Measurements from ENCODE around the gene TEX2.

DNA sequence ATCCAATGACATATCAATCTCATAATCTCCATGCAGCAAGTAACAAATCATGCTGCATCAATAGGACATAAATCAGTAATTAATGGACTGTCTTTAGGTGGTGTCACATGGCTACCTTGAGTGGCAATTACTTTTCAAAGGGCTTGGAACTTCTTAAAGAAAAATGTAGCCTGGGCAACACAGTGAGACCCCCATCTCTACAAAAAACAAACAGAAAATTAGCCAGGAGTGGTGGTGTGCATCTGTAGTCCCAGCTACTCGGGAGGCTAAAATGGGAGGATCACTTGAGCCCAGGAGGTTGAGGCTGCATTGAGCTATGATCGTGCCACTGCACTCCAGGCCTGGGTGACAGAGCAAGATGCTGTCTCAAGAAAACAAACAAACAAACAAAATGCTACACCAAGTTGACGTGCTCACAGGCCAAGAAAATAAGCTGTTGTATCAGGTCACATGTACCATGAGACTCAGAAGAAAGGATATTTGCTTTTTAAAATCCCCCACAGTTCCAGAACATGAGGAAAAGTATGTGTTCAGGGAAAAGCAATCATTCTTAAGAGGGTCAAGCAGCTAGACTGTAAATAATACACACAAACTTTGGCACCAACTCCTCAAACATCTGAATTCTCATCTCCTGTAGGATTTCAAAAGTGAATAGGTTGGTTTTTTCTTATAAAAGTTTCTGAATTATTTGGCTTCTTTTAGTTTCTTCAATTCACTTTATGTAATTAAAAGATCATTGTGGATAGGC lies 109.3 kb downstream of the TEX2 start:
- TF ChIP-seq, protein P1, sequence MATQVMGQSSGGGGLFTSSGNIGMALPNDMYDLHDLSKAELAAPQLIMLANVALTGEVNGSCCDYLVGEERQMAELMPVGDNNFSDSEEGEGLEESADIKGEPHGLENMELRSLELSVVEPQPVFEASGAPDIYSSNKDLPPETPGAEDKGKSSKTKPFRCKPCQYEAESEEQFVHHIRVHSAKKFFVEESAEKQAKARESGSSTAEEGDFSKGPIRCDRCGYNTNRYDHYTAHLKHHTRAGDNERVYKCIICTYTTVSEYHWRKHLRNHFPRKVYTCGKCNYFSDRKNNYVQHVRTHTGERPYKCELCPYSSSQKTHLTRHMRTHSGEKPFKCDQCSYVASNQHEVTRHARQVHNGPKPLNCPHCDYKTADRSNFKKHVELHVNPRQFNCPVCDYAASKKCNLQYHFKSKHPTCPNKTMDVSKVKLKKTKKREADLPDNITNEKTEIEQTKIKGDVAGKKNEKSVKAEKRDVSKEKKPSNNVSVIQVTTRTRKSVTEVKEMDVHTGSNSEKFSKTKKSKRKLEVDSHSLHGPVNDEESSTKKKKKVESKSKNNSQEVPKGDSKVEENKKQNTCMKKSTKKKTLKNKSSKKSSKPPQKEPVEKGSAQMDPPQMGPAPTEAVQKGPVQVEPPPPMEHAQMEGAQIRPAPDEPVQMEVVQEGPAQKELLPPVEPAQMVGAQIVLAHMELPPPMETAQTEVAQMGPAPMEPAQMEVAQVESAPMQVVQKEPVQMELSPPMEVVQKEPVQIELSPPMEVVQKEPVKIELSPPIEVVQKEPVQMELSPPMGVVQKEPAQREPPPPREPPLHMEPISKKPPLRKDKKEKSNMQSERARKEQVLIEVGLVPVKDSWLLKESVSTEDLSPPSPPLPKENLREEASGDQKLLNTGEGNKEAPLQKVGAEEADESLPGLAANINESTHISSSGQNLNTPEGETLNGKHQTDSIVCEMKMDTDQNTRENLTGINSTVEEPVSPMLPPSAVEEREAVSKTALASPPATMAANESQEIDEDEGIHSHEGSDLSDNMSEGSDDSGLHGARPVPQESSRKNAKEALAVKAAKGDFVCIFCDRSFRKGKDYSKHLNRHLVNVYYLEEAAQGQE (IDR thresholded peaks at IDR 0.05; ENCODE audit: low read depth, low read length): no peak
- TF ChIP-seq CTCF (IDR thresholded peaks at IDR 0.05): no peak
- no peak for TF ChIP-seq POLR2AphosphoS5 (IDR thresholded peaks at IDR 0.05; ENCODE audit: low read depth, low read length)
- no peak for TF ChIP-seq TCF12 (IDR thresholded peaks at IDR 0.05)
